Sigmoid colon (tissue), 4 donors: Measurements from ENCODE around the gene FLCN.

Experiments used
- CTCF ChIP-seq, 4 experiments: fragments of 450-650 bp in 3 of 4; fragments of 200-600 bp in 1 of 4; IDR thresholded peaks; one replicate each; pipeline ENCODE4 v1.5.1; 2016 to 2019; ENCODE audit warnings: antibody characterized with exemption in 4 of 4, mild to moderate bottlenecking in 3 of 4, moderate library complexity in 2 of 4
- EP300 ChIP-seq, 4 donors: sonication (generic); formaldehyde crosslinking; IDR thresholded peaks; one replicate each; pipeline ENCODE4 v1.6.1; 2017; ENCODE audit warnings: antibody characterized with exemption in 4 of 4
- POLR2A ChIP-seq, 2 donors: fragments of 450-650 bp; IDR thresholded peaks; one replicate each; pipeline ENCODE4 v1.6.1; 2016; ENCODE audit warnings: antibody characterized with exemption in 2 of 2, mild to moderate bottlenecking in 2 of 2, moderate library complexity in 2 of 2
- POLR2AphosphoS5 ChIP-seq, 4 donors: sonication (generic); formaldehyde crosslinking; IDR thresholded peaks; one replicate each; pipeline ENCODE4 v1.6.1; 2017; ENCODE audit warnings: antibody characterized with exemption in 4 of 4

- no peak for TF ChIP-seq CTCF (IDR thresholded peaks at IDR 0.05)
- no peak for TF ChIP-seq POLR2A (IDR thresholded peaks at IDR 0.05)
- no peak for TF ChIP-seq POLR2AphosphoS5 (IDR thresholded peaks at IDR 0.05)
- TF ChIP-seq EP300 (IDR thresholded peaks at IDR 0.05) = no peak
Measured at GRCh38 chr17:17200311-17200710, 36.7 kb downstream of the FLCN start.
